Thoracic aorta (tissue), 2 donors: ENCODE measurements around the gene EEFSEC. TPM values are rescaled to one million over a fixed set of nuclear protein-coding genes. Genes with fewer than 3 reads are reported as not detected.

ENCODE experiments used
- ATAC-seq: fragments of 150-250 bp; one replicate; pipeline ENCODE4 v1.8.0; 2017; ENCODE audit warnings: low read depth; ENCODE audit not compliant: insufficient number of reproducible peaks, low FRiP score
- DNase-seq: peaks from one replicate; pipeline ENCODE4 v3.0.0-alpha.2; 2020; ENCODE audit warnings: low spot score
- H3K27ac ChIP-seq, 2 donors: fragments of 200-600 bp; sonication (generic); 1 replicate in 1 of 2; 2 replicates in 1 of 2; pipeline ENCODE4 v1.5.1; 2016; ENCODE audit warnings: mild to moderate bottlenecking in 2 of 2, moderate library complexity in 2 of 2
- H3K27me3 ChIP-seq: fragments of 200-600 bp; sonication (generic); replicated peaks from 2 replicates; pipeline ENCODE4 v1.6.0; 2016; ENCODE audit warnings: mild to moderate bottlenecking; ENCODE audit not compliant: insufficient read depth
- H3K36me3 ChIP-seq: fragments of 200-600 bp; sonication (generic); one replicate; pipeline ENCODE4 v1.5.1; 2016
- H3K4me1 ChIP-seq, 2 donors: fragments of 200-600 bp; sonication (generic); 1 replicate in 1 of 2; 2 replicates in 1 of 2; pipeline versions ENCODE4 v1.5.1 to v1.6.0; 2016; ENCODE audit warnings: low read depth in 2 of 2, mild to moderate bottlenecking in 1 of 2; ENCODE audit not compliant: control insufficient read depth in 1 of 2
- H3K4me3 ChIP-seq: fragments of 200-600 bp; sonication (generic); 2 replicates; pipeline ENCODE4 v1.5.1; 2016; ENCODE audit warnings: mild to moderate bottlenecking
- H3K9me3 ChIP-seq: fragments of 200-600 bp; sonication (generic); 2 replicates; pipeline ENCODE4 v1.5.1; 2016
- CTCF ChIP-seq: fragments of 200-600 bp; sonication (generic); IDR thresholded peaks from one replicate; pipeline ENCODE4 v1.5.1; 2019; ENCODE audit warnings: antibody characterized with exemption
- total RNA-seq, 2 donors: library from RNA; depleted of rRNA; stranded (reverse); fragments of >200 nt; gene quantifications; one replicate each; pipeline versions ENCODE4 v1.1.0 to v1.2.3, GENCODE V29; 2016

Gene EEFSEC
- total RNA-seq, 2 donors from 2014 or later = 16.1 to 17.5 TPM

DNA sequence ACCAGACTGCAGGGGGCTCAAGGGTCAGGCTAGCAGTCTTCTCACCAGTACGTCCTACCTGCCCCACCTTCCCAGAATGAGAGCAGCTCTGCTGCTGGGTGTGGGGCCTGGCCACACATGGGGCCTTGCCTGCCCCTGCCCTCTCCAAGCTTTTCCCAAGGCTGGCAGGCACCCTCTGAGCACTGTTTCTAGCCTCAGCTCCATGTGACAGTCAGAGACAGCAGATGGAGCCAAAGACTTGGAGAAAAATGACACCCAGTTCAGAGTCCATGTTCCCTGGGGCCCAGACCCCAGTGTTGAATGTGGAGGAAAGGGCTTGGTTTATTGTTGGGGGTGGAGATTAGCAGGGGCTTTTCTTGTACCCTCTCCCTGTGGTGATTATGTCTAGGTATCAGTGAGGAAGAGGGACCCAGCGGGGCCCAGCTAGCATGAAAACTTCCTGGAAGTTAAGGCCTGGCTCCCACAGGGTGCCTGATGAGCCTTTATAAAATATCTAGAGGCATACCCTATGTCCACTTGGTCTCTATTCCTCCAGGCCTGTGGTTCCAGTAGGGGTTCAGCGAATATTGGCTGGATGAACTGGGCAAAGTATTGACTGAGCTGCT, 153.8 kb downstream of the EEFSEC start:
- no peaks in the 10 kb centered on the region for H3K4me1 ChIP-seq
- ATAC-seq (no peak), DNase-seq (no peak)
- no peak for TF ChIP-seq CTCF
- H3K9me3 ChIP-seq = no peaks in the 10 kb centered on the region
- no peak overlapping the region for H3K27ac ChIP-seq
- no peaks in the 10 kb centered on the region for H3K27me3 ChIP-seq
- no peak overlapping the region for H3K4me3 ChIP-seq
- H3K36me3 ChIP-seq = no peaks in the 10 kb centered on the region

DNA sequence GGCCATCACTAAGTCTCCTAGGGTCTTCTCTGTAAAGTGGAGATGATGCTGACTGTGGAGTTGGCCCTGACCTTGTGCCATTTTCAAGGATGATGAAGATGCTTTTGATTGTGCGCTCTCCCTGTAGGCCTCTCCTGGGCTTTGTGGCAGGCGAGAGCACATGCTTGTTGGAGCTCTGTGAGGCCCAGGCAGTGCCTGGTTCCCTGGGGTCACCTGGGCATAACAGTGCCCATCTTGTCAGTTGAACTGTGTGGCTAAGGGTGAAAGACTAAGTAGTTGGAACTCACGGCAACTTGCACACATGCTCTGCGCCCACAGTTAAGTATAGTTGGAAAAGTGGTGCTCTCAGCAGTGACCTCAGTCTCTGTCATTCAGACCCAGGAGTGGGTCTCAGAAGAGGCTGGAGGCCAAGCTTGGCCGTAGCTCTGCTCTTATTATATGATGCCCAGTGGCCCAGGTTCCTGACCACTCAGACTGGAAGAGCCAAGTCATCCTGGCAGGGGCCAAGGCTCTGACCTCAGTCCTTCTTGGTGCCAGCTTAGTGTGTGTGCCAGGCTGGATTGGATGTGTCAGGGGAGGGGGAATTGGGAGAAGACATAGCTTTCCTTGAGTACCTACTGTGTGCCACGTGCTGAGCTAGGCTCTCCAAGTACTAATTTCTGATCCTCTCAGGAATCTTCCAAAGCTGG, 154.6 kb downstream of the EEFSEC start:
- DNase-seq = no peak
- no peaks in the 10 kb centered on the region for H3K9me3 ChIP-seq
- ATAC-seq = no peak
- no peaks in the 10 kb centered on the region for H3K4me1 ChIP-seq
- no peaks in the 10 kb centered on the region for H3K27me3 ChIP-seq
- no peak overlapping the region for H3K27ac ChIP-seq
- TF ChIP-seq CTCF = no peak
- no peaks in the 10 kb centered on the region for H3K36me3 ChIP-seq
- no peak overlapping the region for H3K4me3 ChIP-seq

DNA sequence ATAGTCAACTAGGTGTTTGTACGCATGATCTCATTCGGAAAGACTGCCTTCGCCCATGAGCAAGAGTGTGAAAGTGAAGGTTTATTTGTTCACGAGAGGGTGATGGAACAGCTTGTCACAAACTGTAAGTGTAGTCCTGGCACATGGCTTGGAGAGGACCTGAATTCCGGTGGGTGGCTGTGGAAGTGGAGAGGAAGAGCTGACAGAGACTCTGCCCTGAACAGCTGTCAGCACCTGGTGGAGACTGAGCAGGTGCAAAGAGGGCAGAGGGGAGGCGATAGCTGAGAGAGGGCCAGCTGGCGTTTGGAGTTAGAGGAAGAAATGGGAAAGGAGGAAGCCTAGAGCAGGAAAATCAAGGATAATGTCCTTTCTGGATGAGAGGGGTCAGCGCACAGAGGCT, 155.7 kb downstream of the EEFSEC start:
- Histone ChIP-seq H3K4me3 (no peak overlapping the region), H3K9me3 (no peaks in the 10 kb centered on the region), H3K36me3 (no peaks in the 10 kb centered on the region), H3K27me3 (no peaks in the 10 kb centered on the region), H3K4me1 (no peaks in the 10 kb centered on the region), H3K27ac (no peak overlapping the region)
- no peak for DNase-seq
- ATAC-seq = no peak
- TF ChIP-seq CTCF = no peak

DNA sequence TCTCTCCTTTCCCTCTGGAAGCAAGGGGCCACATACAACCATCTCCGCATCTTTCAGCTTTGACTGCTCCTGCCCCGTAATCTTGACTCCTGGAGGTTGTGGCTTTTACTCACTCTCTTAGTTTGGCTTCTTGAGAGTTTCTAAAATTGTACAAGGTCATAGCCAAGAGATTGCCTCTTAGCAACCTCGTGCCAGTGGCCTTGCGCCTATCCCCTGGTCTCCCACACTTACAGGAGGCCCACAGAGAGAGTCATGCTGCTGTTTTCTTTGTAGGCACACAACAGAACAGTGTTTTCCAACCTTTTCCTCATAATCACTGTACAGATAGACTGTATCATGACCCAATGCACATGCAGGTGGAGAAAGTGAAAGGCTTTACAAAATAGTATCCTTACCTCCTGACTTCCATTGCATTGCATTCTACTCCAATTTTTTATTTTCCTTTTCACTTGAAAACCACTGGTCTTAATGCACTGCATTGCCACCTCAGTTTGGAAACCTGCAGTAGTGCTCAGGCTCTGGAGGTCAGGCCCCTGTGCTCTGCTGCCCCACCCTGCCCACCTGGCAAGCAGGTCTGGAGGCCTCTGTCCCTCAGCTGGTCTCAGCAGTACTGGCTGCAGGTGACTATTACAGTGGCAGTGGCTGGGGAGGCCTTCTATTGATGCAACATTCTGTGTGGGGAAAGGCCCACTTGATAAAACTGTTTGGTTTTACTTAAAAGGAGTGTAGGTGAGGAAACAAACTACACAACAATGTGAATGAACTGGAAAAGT, 157.2 kb downstream of the EEFSEC start:
- Histone ChIP-seq H3K4me3 (no peak overlapping the region), H3K36me3 (no peaks in the 10 kb centered on the region), H3K27me3 (no peaks in the 10 kb centered on the region), H3K27ac (no peak overlapping the region), H3K9me3 (no peaks in the 10 kb centered on the region), H3K4me1 (no peaks in the 10 kb centered on the region)
- TF ChIP-seq CTCF = no peak
- ATAC-seq = no peak
- no peak for DNase-seq

- Histone ChIP-seq H3K27ac (no peak overlapping the region), H3K4me3 (no peak overlapping the region), H3K9me3 (no peaks in the 10 kb centered on the region), H3K27me3 (no peaks in the 10 kb centered on the region), H3K36me3 (no peaks in the 10 kb centered on the region), H3K4me1 (peaks cover 0 to 4% of the 10 kb centered on the region in 2 donors)
- no peak for TF ChIP-seq CTCF
- DNase-seq (no peak), ATAC-seq (no peak)
Measured at GRCh38 chr3:128311441-128311844, 158.2 kb downstream of the EEFSEC start.
